ENCODE measurements around the gene ARL2.

Gene ARL2

GRCh38 chr11:65060913-65061408 lies 47.0 kb downstream of the ARL2 start:
- H3K27me3 ChIP-seq (ENCODE audit: insufficient read depth, low read length) = no peaks in the 10 kb centered on the region
- peaks cover 2 to 3% of the 10 kb centered on the region in 2 experiments for H3K4me1 ChIP-seq (ENCODE audit: control insufficient read depth in 1 of 2, insufficient read depth in 2 of 2, low read length in 2 of 2)
- no peak overlapping the region for H2BK5ac ChIP-seq (ENCODE audit: low read depth, low read length, poor library complexity)
- no CpG with 5 or more reads among the region's 9 CpGs for WGBS (ENCODE audit: extremely low coverage, insufficient coverage, insufficient read length)
- no peak overlapping the region for H3K27ac ChIP-seq (ENCODE audit: low read depth, low read length)
- no peak overlapping the region for H3K9ac ChIP-seq (ENCODE audit: low read length)
- H3K9me3 ChIP-seq (ENCODE audit: insufficient read depth, low read depth, low read length) = no peaks in the 10 kb centered on the region
- no peak overlapping the region for H4K91ac ChIP-seq (ENCODE audit: low read depth, low read length)
- no peaks in the 10 kb centered on the region for H3K79me2 ChIP-seq (ENCODE audit: control insufficient read depth, insufficient read depth, low read length, poor library complexity)
- H3K4me3 ChIP-seq (ENCODE audit: low read depth, low read length) = no peak overlapping the region
- H3K4me2 ChIP-seq (ENCODE audit: low read length) = no peak overlapping the region
- no peak overlapping the region for H3K14ac ChIP-seq (ENCODE audit: low read length)
- no peaks in the 10 kb centered on the region for H3K79me1 ChIP-seq (ENCODE audit: low read length)
- no peak overlapping the region for H2BK120ac ChIP-seq (ENCODE audit: insufficient read depth, low read length, poor library complexity)
- H3K23ac ChIP-seq (ENCODE audit: low read length) = no peak overlapping the region
- H2AK5ac ChIP-seq (ENCODE audit: low read length) = no peak overlapping the region
- no peak overlapping the region for H4K12ac ChIP-seq (ENCODE audit: low read depth, low read length)
- H2BK12ac ChIP-seq (ENCODE audit: low read length) = no peak overlapping the region
- no peak overlapping the region for H3K4ac ChIP-seq (ENCODE audit: low read depth, low read length)
- no peak overlapping the region for H4K8ac ChIP-seq (ENCODE audit: low read depth, low read length)
- peak in 1 of 2 donors; percentile 22 for DNase-seq
- no peaks in the 10 kb centered on the region for H3K36me3 ChIP-seq (ENCODE audit: control insufficient read depth in 1 of 2, insufficient read depth in 2 of 2, low read length in 2 of 2)
- no peak overlapping the region for H3K18ac ChIP-seq (ENCODE audit: low read length)
- no peak overlapping the region for H2AFZ ChIP-seq (ENCODE audit: insufficient read depth, low read length, poor library complexity)

- Histone ChIP-seq H3K4me3 (ENCODE audit: low read depth, low read length) (no peak overlapping the region), H3K79me1 (ENCODE audit: low read length) (no peaks in the 10 kb centered on the region), H3K79me2 (ENCODE audit: control insufficient read depth, insufficient read depth, low read length, poor library complexity) (no peaks in the 10 kb centered on the region), H3K4me2 (ENCODE audit: low read length) (no peak overlapping the region), H2BK120ac (ENCODE audit: insufficient read depth, low read length, poor library complexity) (no peak overlapping the region), H3K27me3 (ENCODE audit: insufficient read depth, low read length) (no peaks in the 10 kb centered on the region), H2AK5ac (ENCODE audit: low read length) (no peak overlapping the region), H4K12ac (ENCODE audit: low read depth, low read length) (no peak overlapping the region), H3K36me3 (ENCODE audit: control insufficient read depth in 1 of 2, insufficient read depth in 2 of 2, low read length in 2 of 2) (no peaks in the 10 kb centered on the region), H4K8ac (ENCODE audit: low read depth, low read length) (no peak overlapping the region), H4K91ac (ENCODE audit: low read depth, low read length) (no peak overlapping the region), H3K18ac (ENCODE audit: low read length) (no peak overlapping the region), H3K23ac (ENCODE audit: low read length) (no peak overlapping the region), H3K4ac (ENCODE audit: low read depth, low read length) (no peak overlapping the region), H2AFZ (ENCODE audit: insufficient read depth, low read length, poor library complexity) (no peak overlapping the region), H3K14ac (ENCODE audit: low read length) (no peak overlapping the region), H3K9ac (ENCODE audit: low read length) (no peak overlapping the region), H2BK12ac (ENCODE audit: low read length) (no peak overlapping the region), H3K9me3 (ENCODE audit: insufficient read depth, low read depth, low read length) (no peaks in the 10 kb centered on the region), H3K27ac (ENCODE audit: low read depth, low read length) (no peak overlapping the region), H3K4me1 (ENCODE audit: control insufficient read depth in 1 of 2, insufficient read depth in 2 of 2, low read length in 2 of 2) (peaks cover 8 to 10% of the 10 kb centered on the region in 2 experiments), H2BK5ac (ENCODE audit: low read depth, low read length, poor library complexity) (no peak overlapping the region)
- no peak for DNase-seq
- no CpG with 5 or more reads among the region's 3 CpGs for WGBS (ENCODE audit: extremely low coverage, insufficient coverage, insufficient read length)
These were observed 49.6 kb downstream of the ARL2 start for GRCh38 chr11:65063532-65063931.

- H3K27ac ChIP-seq (ENCODE audit: low read depth, low read length) = no peak overlapping the region
- WGBS (ENCODE audit: extremely low coverage, insufficient coverage, insufficient read length) = no CpG with 5 or more reads among the region's 4 CpGs
- H3K27me3 ChIP-seq (ENCODE audit: insufficient read depth, low read length) = no peaks in the 10 kb centered on the region
These were observed 50.9 kb downstream of the ARL2 start for GRCh38 chr11:65064847-65065240.

GRCh38 chr11:65065851-65066250 lies 51.9 kb downstream of the ARL2 start:
- no peak overlapping the region for H2BK5ac ChIP-seq (ENCODE audit: low read depth, low read length, poor library complexity)
- no peak overlapping the region for H4K91ac ChIP-seq (ENCODE audit: low read depth, low read length)
- no peak overlapping the region for H3K23ac ChIP-seq (ENCODE audit: low read length)
- no peak overlapping the region for H3K18ac ChIP-seq (ENCODE audit: low read length)
- H3K27me3 ChIP-seq (ENCODE audit: insufficient read depth, low read length) = no peaks in the 10 kb centered on the region
- H2AFZ ChIP-seq (ENCODE audit: insufficient read depth, low read length, poor library complexity) = no peak overlapping the region
- H3K14ac ChIP-seq (ENCODE audit: low read length) = no peak overlapping the region
- no peak overlapping the region for H3K4me3 ChIP-seq (ENCODE audit: low read depth, low read length)
- H3K36me3 ChIP-seq (ENCODE audit: control insufficient read depth in 1 of 2, insufficient read depth in 2 of 2, low read length in 2 of 2) = no peaks in the 10 kb centered on the region
- no CpG with 5 or more reads among the region's 7 CpGs for WGBS (ENCODE audit: extremely low coverage, insufficient coverage, insufficient read length)
- H3K4me2 ChIP-seq (ENCODE audit: low read length) = no peak overlapping the region
- H2BK12ac ChIP-seq (ENCODE audit: low read length) = no peak overlapping the region
- H3K9ac ChIP-seq (ENCODE audit: low read length) = no peak overlapping the region
- no peak overlapping the region for H3K27ac ChIP-seq (ENCODE audit: low read depth, low read length)
- peak overlapping the region; percentile 30 for H4K8ac ChIP-seq (ENCODE audit: low read depth, low read length)
- no peaks in the 10 kb centered on the region for H3K79me2 ChIP-seq (ENCODE audit: control insufficient read depth, insufficient read depth, low read length, poor library complexity)
- peaks cover 8 to 10% of the 10 kb centered on the region in 2 experiments for H3K4me1 ChIP-seq (ENCODE audit: control insufficient read depth in 1 of 2, insufficient read depth in 2 of 2, low read length in 2 of 2)
- H3K79me1 ChIP-seq (ENCODE audit: low read length) = no peaks in the 10 kb centered on the region
- H2AK5ac ChIP-seq (ENCODE audit: low read length) = no peak overlapping the region
- no peak overlapping the region for H4K12ac ChIP-seq (ENCODE audit: low read depth, low read length)
- no peak overlapping the region for H2BK120ac ChIP-seq (ENCODE audit: insufficient read depth, low read length, poor library complexity)
- no peak overlapping the region for H3K4ac ChIP-seq (ENCODE audit: low read depth, low read length)
- DNase-seq = no peak
- no peaks in the 10 kb centered on the region for H3K9me3 ChIP-seq (ENCODE audit: insufficient read depth, low read depth, low read length)

More at GRCh38 chr11:65064847-65065240, 50.9 kb downstream of the ARL2 start:
- Histone ChIP-seq H2BK120ac (ENCODE audit: insufficient read depth, low read length, poor library complexity) (no peak overlapping the region), H3K79me2 (ENCODE audit: control insufficient read depth, insufficient read depth, low read length, poor library complexity) (no peaks in the 10 kb centered on the region), H2BK5ac (ENCODE audit: low read depth, low read length, poor library complexity) (no peak overlapping the region), H3K9me3 (ENCODE audit: insufficient read depth, low read depth, low read length) (no peaks in the 10 kb centered on the region), H4K8ac (ENCODE audit: low read depth, low read length) (no peak overlapping the region), H3K79me1 (ENCODE audit: low read length) (no peaks in the 10 kb centered on the region), H3K9ac (ENCODE audit: low read length) (no peak overlapping the region), H2AFZ (ENCODE audit: insufficient read depth, low read length, poor library complexity) (no peak overlapping the region), H3K23ac (ENCODE audit: low read length) (no peak overlapping the region), H4K91ac (ENCODE audit: low read depth, low read length) (no peak overlapping the region), H2BK12ac (ENCODE audit: low read length) (no peak overlapping the region), H2AK5ac (ENCODE audit: low read length) (no peak overlapping the region), H4K12ac (ENCODE audit: low read depth, low read length) (no peak overlapping the region), H3K4me2 (ENCODE audit: low read length) (no peak overlapping the region), H3K36me3 (ENCODE audit: control insufficient read depth in 1 of 2, insufficient read depth in 2 of 2, low read length in 2 of 2) (no peaks in the 10 kb centered on the region), H3K4me3 (ENCODE audit: low read depth, low read length) (no peak overlapping the region), H3K18ac (ENCODE audit: low read length) (no peak overlapping the region), H3K4me1 (ENCODE audit: control insufficient read depth in 1 of 2, insufficient read depth in 2 of 2, low read length in 2 of 2) (peaks cover 8 to 10% of the 10 kb centered on the region in 2 experiments), H3K4ac (ENCODE audit: low read depth, low read length) (no peak overlapping the region), H3K14ac (ENCODE audit: low read length) (no peak overlapping the region)
- DNase-seq = no peak
